HG03064 (cell line): ENCODE data around the gene SORL1.
A peak's percentile ranks its signal among the peaks of the same experiment; 100 is the strongest.

ENCODE experiments used
- ATAC-seq: cut with Tn5 transposase; IDR thresholded peaks from one replicate; pipeline ENCODE4 v1.9.1; 2021; ENCODE audit warnings: low read depth; ENCODE audit not compliant: unreplicated experiment

The SORL1 gene

GRCh38 chr11:121576531-121576930 is 124.4 kb downstream of the SORL1 start:
- no peak for ATAC-seq

GRCh38 chr11:121577106-121577848 is 125.2 kb downstream of the SORL1 start:
- ATAC-seq = no peak

GRCh38 chr11:121578251-121578976 is 126.3 kb downstream of the SORL1 start:
- no peak for ATAC-seq

- no peak for ATAC-seq
These were observed 128.0 kb downstream of the SORL1 start for GRCh38 chr11:121580154-121580553.

- ATAC-seq = no peak
These were observed 129.5 kb downstream of the SORL1 start for GRCh38 chr11:121581607-121582006.

GRCh38 chr11:121582296-121582695 is 130.2 kb downstream of the SORL1 start:
- no peak for ATAC-seq

GRCh38 chr11:121583825-121584224 is 131.7 kb downstream of the SORL1 start:
- no peak for ATAC-seq

GRCh38 chr11:121586750-121587149 is 134.6 kb downstream of the SORL1 start:
- ATAC-seq = no peak

GRCh38 chr11:121587182-121587581 is 135.1 kb downstream of the SORL1 start:
- no peak for ATAC-seq

GRCh38 chr11:121588747-121589146 is 136.6 kb downstream of the SORL1 start:
- no peak for ATAC-seq

GRCh38 chr11:121589946-121590537 is 137.9 kb downstream of the SORL1 start:
- peak; percentile 67 for ATAC-seq

- ATAC-seq = peak; percentile 11
These were observed 138.8 kb downstream of the SORL1 start for GRCh38 chr11:121590772-121591404.

- ATAC-seq = no peak
These were observed 139.4 kb downstream of the SORL1 start for GRCh38 chr11:121591405-121592033.

- ATAC-seq = peak; percentile 44
These were observed 140.6 kb downstream of the SORL1 start for GRCh38 chr11:121592708-121593107.

GRCh38 chr11:121595717-121596161 is 143.6 kb downstream of the SORL1 start:
- ATAC-seq = no peak

GRCh38 chr11:121596195-121597155 is 144.4 kb downstream of the SORL1 start:
- ATAC-seq = no peak

GRCh38 chr11:121603316-121603715 is 151.2 kb downstream of the SORL1 start:
- no peak for ATAC-seq

GRCh38 chr11:121604152-121604551 is 152.0 kb downstream of the SORL1 start:
- ATAC-seq = no peak

- no peak for ATAC-seq
These were observed 154.2 kb downstream of the SORL1 start for GRCh38 chr11:121606354-121606753.
